ENCODE data around the gene SNX22. TPM values are rescaled to one million over a fixed set of nuclear protein-coding genes. Genes with fewer than 3 reads are reported as not detected.

SNX22 gene
- 10 to 100 TPM in 1 of 10 donors, 1 to 10 TPM in 6, under 1 TPM in 3; 0.66 to 10.0 (median 1.6) TPM for total RNA-seq
- 1 to 10 TPM; 1.4 to 9.3 TPM for polyA plus RNA-seq
- long read RNA-seq, donor 1, partial matches to known transcripts = 1 of 2 reads
- long read RNA-seq, donor 1, other reads (novel, unspliced or antisense) = 1 of 2 reads
- long read RNA-seq, donor 2, partial matches to known transcripts = 0 of 2 reads
- long read RNA-seq, donor 2, other reads (novel, unspliced or antisense) = 2 of 2 reads
- long read RNA-seq, donor 3, partial matches to known transcripts = 0 of 10 reads
- long read RNA-seq, donor 3, other reads (novel, unspliced or antisense) = 9 of 10 reads

DNA sequence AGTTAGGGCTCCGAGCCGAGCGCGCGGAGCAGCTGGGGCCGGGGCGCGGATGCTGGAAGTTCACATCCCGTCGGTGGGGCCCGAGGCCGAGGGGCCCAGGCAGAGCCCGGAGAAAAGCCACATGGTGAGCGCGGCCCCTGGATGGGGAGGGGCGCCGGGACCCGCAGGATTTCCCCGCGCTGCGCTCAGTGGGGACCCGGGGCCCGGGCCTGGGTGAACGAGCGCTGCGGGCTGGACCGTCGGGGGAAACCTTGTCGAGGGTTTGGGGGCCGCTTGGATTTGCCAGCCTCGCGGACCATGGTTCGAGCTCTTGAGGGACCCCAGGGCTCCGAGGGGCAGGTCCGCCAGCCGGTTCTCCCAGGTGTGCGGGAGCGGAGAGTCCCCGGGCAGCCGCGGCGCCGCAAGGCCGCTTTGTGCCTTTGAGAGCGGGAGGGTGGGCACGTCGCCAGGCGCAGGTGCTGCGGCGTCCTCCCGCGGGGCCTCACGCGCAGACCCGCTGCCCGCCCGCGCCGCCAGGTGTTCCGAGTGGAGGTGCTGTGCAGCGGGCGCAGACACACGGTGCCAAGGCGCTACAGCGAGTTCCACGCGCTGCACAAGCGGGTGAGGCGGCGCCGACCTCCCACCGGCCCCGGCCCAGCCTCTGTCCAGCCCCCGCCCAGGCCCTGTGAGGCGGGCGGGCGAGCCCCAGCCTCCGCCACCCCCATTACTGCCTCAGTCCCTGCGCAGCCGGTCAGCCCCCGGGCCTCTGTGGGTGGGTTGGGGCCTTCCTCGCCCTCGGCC lies at the start of gene SNX22:
TSS of gene SNX22 (plus strand) at position 5 of the 780 bp plus-strand sequence. CDS start at position 50, 45 bp downstream.
- intact Hi-C loops (cut with DNase I) = loop anchor here in 7 of 10 donors (5.0 to 10.0 kb wide), 4 partner anchors 45 to 60 kb away; partner anchors contain the start of genes SNX1 (in 5 of the 7) and CIAO2A (in 3 of the 7)
- peak within 1 kb of the TSS; percentile 38 to 60 (median 54) for H3K4me3 ChIP-seq
- no peaks in the 10 kb centered on the region for H3K9me3 ChIP-seq
- H3K4me1 ChIP-seq = peaks cover 28 to 59% (median 41%) of the 10 kb centered on the region in 9 donors
- peaks cover 0 to 32% (median 18%) of the 10 kb centered on the region in 9 donors for H3K36me3 ChIP-seq
- ATAC-seq = peak in 1 of 8 donors; percentile 4
- 2% methylated on average over 71 to 83 of the region's 83 CpGs for WGBS, 2 donors
- peaks cover 0 to 32% (median 0%) of the 10 kb centered on the region in 7 donors for H3K27me3 ChIP-seq
- TF ChIP-seq, protein P1, sequence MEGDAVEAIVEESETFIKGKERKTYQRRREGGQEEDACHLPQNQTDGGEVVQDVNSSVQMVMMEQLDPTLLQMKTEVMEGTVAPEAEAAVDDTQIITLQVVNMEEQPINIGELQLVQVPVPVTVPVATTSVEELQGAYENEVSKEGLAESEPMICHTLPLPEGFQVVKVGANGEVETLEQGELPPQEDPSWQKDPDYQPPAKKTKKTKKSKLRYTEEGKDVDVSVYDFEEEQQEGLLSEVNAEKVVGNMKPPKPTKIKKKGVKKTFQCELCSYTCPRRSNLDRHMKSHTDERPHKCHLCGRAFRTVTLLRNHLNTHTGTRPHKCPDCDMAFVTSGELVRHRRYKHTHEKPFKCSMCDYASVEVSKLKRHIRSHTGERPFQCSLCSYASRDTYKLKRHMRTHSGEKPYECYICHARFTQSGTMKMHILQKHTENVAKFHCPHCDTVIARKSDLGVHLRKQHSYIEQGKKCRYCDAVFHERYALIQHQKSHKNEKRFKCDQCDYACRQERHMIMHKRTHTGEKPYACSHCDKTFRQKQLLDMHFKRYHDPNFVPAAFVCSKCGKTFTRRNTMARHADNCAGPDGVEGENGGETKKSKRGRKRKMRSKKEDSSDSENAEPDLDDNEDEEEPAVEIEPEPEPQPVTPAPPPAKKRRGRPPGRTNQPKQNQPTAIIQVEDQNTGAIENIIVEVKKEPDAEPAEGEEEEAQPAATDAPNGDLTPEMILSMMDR (IDR thresholded peaks at IDR 0.05) = no peak
- DNase-seq = peak in 1 of 2 donors; percentile 43
- peak within 1 kb of the TSS in 1 of 10 donors; percentile 31 for H3K27ac ChIP-seq

DNA sequence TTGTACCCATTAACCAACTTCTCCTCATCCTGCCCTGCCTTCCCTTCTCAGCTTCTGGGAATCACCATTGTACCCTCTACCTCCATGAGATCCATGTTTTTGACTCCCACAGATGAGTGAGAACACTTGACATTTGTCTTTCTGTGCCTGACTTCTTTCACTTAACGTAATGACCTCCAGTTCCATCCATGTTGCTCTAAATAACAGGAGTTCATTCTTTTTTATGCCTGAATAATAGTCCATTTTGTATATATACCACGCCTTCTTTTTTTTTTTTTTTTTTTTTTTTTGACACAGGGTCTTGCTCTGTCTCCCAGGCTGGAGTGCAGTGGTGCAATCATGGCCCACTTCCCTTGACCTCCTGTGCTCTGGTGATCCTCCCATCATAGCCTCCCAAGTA lies 49.0 kb upstream of the SNX22 start:
- Histone ChIP-seq H3K36me3 (no peaks in the 10 kb centered on the region), H3K4me1 (peaks cover 0 to 97% (median 63%) of the 10 kb centered on the region in 9 donors), H3K4me3 (no peak overlapping the region), H3K27ac (no peak overlapping the region), H3K27me3 (no peaks in the 10 kb centered on the region), H3K9me3 (no peaks in the 10 kb centered on the region)
- WGBS, 2 donors = 93 to 95% methylated on average over 2 of the region's 2 CpGs
- no peak for ATAC-seq
- intact Hi-C loops (cut with DNase I) = no loop called here
- no peak for DNase-seq
- TF ChIP-seq, protein P1 (IDR thresholded peaks at IDR 0.05) = no peak

DNA sequence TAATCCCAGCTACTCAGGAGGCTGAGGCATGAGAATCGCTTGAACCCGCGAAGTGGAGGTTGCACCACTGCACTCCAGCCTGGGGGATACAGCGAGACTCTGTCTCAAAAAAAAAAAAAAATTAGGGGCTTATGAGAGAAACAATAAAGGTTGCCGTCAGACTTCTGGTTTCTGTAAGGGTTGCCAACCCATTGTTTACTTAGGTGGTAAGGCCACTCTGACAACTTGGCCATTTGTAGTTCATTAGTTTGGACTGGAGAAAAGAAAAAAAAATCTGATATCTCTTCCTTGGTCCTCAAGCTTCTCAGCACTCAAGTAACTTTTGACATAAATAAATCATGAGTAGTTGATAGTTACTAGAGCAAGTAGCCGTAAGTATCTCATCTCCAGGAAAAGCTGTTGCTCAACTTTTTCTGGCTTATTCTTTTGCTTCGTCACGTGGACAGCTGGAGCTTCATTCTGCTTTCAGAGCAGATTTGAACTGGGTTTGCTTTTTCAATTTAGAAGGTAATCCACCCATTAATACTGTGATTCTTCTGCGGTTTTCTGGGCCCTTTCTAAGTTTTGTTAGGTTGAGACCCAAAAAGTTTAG lies 46.3 kb upstream of the SNX22 start:
- peak overlapping the region in 9 of 10 donors; percentile 25 to 82 (median 48) for H3K27ac ChIP-seq

More for the DNA sequence above, 46.3 kb upstream of the SNX22 start:
- H3K36me3 ChIP-seq = no peaks in the 10 kb centered on the region
- no peak for DNase-seq
- TF ChIP-seq, protein P1 (IDR thresholded peaks at IDR 0.05) = no peak
- peak; percentile 31 to 87 (median 66) for ATAC-seq
- intact Hi-C loops (cut with DNase I) = loop anchor here in 1 of 10 donors (5.0 kb wide), 1 partner anchor 47 kb away; the partner anchor contains the start of gene SNX22
- no peak overlapping the region for H3K4me3 ChIP-seq
- 61 to 71% methylated on average over 9 of the region's 9 CpGs for WGBS, 2 donors
- no peaks in the 10 kb centered on the region for H3K27me3 ChIP-seq
- H3K4me1 ChIP-seq = peaks cover 0 to 96% (median 52%) of the 10 kb centered on the region in 9 donors
- no peaks in the 10 kb centered on the region for H3K9me3 ChIP-seq
